Peyer's patch (tissue), 4 donors: ENCODE results near the gene FAM90A1.
"Not testable (repeated sequence)": the region's sequence is repeated elsewhere in the genome, so short reads cannot be mapped to it uniquely, and the experiment has no call there.

Experiments used
- CTCF ChIP-seq, 6 experiments: fragments of 450-650 bp in 4 of 6; fragments of 200-600 bp in 2 of 6; sonication (generic) in 1 of 6; IDR thresholded peaks; one replicate each; pipeline ENCODE4 v1.5.1; 2017 to 2019; ENCODE audit warnings: antibody characterized with exemption in 6 of 6, mild to moderate bottlenecking in 3 of 6, moderate library complexity in 1 of 6
- POLR2A ChIP-seq, 2 donors: fragments of 450-650 bp; IDR thresholded peaks; one replicate each; pipeline ENCODE4 v1.5.1; 2017; ENCODE audit warnings: antibody characterized with exemption in 2 of 2, mild to moderate bottlenecking in 2 of 2, moderate library complexity in 2 of 2

- not testable (repeated sequence) for TF ChIP-seq CTCF, POLR2A (IDR thresholded peaks at IDR 0.05)
Measured at GRCh38 chr12:8233935-8234495, 6.6 kb upstream of the FAM90A1 start.
